ENCODE results near the gene MSX1.
"Not testable (repeated sequence)": the region's sequence is repeated elsewhere in the genome, so short reads cannot be mapped to it uniquely, and the experiment has no call there.

The MSX1 gene

DNA sequence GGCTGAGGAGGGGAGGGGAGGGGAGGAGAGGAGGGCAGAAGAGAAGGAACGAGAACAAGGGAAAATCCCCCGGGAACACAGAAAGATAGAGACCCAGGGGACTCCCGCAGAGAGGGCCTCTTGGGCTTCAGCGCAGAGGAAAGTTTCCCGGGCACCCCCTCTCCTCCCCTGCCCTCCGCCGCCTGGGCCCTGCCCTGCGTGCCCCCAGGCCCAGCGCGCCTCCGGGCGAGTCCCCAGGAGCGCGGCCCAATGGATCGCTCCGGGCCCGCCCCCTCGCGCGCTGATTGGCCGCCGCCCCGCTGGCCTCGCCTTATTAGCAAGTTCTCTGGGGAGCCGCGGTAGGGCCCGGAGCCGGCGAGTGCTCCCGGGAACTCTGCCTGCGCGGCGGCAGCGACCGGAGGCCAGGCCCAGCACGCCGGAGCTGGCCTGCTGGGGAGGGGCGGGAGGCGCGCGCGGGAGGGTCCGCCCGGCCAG is at the start of gene MSX1:
TSS of gene MSX1 (plus strand) at position 341 of the 474 bp plus-strand sequence. CDS start 235 bp downstream, outside the sequence.
- TF ChIP-seq ZNF274 (IDR thresholded peaks at IDR 0.05; ENCODE audit: low read depth, low read length) = no peak
- H3K4me3 ChIP-seq (ENCODE audit: low read length) = peak within 1 kb of the TSS; percentile 56; the same call in 1 of the 2 replicates

DNA sequence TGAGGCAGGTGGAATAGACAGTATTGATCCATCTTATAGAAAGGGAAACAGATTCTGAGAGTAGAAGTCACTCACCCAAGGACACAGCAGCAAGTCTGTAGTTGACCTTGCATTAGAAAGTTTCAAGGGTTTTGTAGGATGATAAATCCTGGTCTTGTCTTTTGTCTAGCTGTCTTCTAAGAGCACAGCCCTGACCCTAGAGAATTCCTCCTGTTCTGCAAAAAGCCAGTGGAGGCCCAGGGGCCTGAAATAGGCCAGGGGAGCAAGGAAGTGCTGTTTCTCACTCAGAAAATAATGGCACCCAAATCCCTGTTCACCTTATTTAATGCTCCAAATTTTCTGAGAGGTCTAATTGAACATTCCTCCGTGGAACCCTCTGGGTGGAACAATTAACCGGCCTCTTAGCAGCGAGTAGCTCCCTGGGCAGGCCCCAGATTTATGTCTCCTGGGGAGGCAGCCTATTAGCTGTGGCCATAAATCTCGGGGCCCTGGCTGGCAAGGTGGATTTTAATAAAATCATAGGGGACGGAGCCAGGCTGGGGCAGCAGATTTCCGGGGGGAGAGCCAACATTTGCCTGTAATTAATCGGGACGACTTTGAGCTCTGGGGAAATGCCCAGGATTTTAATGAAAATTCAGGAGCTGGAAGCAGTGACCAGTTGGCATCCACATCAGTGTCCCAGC is 49.2 kb upstream of the MSX1 start:
- no peak overlapping the region for H3K4me3 ChIP-seq (ENCODE audit: low read length)
- TF ChIP-seq ZNF274 (IDR thresholded peaks at IDR 0.05; ENCODE audit: low read depth, low read length) = no peak

DNA sequence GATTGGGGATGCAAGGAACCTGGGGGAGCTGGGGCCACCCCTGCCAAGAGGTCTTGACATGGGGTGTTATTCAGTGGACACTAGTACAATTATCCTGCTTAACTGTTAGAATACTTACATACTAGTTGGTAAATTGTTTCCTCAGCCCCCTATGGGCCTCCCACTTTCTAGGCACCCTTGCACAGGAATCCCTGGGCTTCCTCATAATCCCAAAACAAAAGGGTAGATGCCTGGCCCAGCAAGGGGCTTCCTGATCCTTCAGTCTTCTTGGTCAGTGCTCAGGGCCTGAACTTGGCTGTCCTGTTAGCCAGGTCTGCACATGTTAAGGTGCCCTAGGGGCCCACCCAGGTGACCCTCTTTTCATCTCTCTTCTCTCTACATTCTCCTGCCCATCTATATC is 48.7 kb upstream of the MSX1 start:
- TF ChIP-seq ZNF274 (IDR thresholded peaks at IDR 0.05; ENCODE audit: low read depth, low read length) = no peak
- H3K4me3 ChIP-seq (ENCODE audit: low read length) = no peak overlapping the region

DNA sequence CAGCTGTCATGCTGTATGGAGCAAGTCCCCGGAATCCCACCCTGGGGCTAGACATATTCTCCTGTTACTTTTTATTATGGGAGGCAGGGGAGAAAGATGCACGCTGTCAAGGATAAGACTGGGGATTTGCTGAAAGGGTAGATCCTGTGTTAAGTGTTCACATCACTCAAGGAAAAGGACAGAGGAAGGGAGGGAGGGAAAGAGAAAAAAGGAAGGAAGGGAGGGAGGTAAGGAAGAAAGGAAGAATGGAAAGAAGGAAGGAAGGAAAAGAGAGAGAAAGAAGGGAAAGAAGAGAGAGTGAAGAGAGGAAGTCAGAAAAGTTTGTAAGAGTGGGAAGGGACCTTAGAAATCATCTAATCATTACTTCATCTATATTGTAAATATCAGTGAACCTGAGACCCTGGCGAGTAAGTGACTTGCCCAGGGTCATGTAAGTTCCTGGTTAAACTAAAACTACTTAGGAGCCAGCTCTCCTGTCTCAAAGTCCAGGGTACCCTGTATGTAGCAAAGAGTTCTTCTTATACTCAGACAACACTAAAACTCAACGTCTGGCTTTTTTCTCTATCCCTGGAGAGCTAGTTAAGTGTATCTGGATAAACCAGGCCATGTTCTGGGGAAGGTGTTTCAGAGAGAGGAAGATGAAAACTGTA is 47.2 kb upstream of the MSX1 start:
- no peak for TF ChIP-seq ZNF274 (IDR thresholded peaks at IDR 0.05; ENCODE audit: low read depth, low read length)
- no peak overlapping the region for H3K4me3 ChIP-seq (ENCODE audit: low read length)

DNA sequence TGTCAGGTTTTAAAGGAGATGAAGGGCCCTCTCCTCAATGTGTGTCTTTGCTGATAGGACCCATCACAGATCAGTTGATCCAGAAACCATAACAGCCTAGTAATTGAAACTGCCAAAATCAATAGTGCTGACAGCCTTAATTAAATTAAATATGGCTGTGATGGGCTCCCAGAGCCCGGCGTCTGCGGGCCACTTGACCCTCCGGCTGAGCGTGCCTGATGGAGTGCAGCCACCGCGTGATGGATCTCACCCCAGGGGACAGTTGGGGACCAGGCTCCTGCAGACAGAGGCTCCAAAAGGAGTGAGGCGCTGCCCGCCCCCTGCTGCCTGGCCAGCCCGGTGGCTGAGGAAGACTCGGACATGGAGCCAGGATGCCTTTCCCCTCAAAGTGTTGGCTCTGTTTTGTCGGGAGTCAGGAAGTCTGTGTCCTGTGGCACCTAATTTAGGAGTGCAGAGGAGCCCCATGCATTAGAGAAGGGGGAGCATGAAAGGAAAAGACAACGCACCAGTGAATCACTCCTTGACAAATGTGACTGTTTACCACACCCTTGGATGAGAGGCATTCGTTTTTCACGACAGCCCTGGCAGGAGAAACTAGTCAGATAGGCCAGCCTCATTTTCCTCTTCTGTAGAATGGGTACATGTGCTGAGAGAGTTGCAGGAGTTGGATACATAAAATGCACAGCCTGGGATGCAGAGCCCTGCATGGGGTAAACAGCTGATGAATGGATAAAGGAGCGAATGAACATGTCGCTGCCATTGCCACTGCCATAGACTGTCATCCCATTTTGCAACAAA is 40.9 kb upstream of the MSX1 start:
- H3K4me3 ChIP-seq (ENCODE audit: low read length) = no peak overlapping the region
- no peak for TF ChIP-seq ZNF274 (IDR thresholded peaks at IDR 0.05; ENCODE audit: low read depth, low read length)

GRCh38 chr4:4819213-4819606 is 40.3 kb upstream of the MSX1 start:
- TF ChIP-seq ZNF274 (IDR thresholded peaks at IDR 0.05; ENCODE audit: low read depth, low read length) = no peak
- no peak overlapping the region for H3K4me3 ChIP-seq (ENCODE audit: low read length)

DNA sequence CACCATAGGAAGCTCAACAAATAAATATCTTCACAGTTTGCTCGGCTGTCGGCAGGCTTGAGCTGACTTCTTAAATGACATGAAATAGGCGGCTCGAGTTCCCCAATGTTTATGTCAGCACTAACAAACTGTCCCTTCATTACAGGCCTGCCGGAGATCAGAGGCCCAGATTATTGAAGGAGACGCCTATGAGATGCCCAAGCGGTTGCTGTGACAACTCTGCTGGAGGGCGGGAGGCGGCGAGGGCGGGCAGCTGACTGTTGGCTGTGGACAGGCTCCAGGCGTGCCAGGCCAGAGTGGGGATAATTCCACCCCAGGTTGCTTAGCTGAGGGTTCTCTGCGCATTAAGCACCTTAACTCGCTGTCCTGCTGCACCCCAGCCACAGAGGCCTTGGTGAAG is 39.2 kb upstream of the MSX1 start:
- H3K4me3 ChIP-seq (ENCODE audit: low read length) = no peak overlapping the region
- TF ChIP-seq ZNF274 (IDR thresholded peaks at IDR 0.05; ENCODE audit: low read depth, low read length) = no peak

DNA sequence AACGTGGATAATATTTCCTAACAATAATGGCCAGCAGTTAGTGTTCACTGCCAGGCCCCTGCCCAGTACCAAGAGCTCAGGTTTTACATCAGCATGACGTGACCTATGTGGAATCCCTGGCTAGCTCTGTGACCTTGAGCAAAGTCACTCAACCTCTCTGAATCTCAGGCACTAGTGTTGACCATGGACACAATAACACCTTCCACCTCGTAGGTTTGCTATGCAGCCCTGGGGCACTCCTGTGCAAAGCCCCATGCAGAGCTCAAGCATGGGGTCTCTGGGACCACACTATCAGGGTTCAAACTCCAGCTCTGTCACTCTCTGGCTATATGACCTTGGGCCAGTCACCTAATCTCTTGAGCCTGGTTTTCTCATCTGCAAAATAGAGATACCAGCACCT is 38.7 kb upstream of the MSX1 start:
- no peak for TF ChIP-seq ZNF274 (IDR thresholded peaks at IDR 0.05; ENCODE audit: low read depth, low read length)
- no peak overlapping the region for H3K4me3 ChIP-seq (ENCODE audit: low read length)

GRCh38 chr4:4821577-4821976 is 37.9 kb upstream of the MSX1 start:
- no peak for TF ChIP-seq ZNF274 (IDR thresholded peaks at IDR 0.05; ENCODE audit: low read depth, low read length)
- H3K4me3 ChIP-seq (ENCODE audit: low read length) = no peak overlapping the region

DNA sequence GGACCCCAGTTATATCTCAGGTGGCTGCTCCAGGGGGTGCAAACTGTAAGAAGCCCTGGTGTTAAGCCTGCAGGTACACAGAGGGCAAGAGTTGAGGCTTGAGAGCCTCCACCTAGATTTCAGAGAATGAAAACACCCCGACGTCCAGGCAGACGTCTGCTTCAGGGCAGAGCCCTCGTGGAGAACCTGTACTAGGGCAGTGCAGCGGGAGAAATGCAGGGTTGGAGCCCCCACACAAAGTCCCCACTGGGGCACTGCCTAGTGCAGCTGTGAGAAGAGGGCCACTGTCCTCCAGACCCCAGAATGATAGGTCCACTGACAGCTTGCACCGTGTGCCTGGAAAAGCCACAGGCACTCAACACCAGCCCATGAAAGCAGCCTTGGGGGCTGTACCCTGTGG is 37.2 kb upstream of the MSX1 start:
- H3K4me3 ChIP-seq (ENCODE audit: low read length) = not testable (repeated sequence)

DNA sequence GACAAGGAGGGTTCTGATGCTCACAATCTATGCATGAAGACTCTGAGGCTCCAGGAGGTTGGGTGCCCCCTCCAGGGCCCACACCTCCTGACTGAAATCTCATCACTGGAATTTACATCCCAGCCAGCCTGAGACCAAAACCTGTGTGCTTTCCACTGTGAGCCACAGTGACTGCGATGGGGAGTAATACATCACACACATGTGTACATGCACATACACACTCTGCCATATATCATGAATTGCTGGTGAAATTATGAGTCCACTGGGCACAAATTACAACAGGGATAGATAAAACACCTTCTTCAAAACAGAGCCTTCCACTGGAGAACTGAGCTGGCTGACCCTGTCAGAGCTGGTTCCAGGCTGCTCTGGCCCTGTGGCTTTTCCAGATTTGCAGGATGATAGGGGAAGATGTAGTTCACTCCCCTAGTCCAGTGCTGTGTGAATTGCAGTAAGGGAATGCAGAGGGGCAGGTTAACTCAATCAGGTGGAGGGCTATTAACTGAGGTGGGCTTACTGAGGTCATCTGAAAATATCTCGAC is 35.8 kb upstream of the MSX1 start:
- no peak for TF ChIP-seq ZNF274 (IDR thresholded peaks at IDR 0.05; ENCODE audit: low read depth, low read length)
- H3K4me3 ChIP-seq (ENCODE audit: low read length) = no peak overlapping the region

GRCh38 chr4:4824232-4824631 is 35.2 kb upstream of the MSX1 start:
- no peak overlapping the region for H3K4me3 ChIP-seq (ENCODE audit: low read length)
- TF ChIP-seq ZNF274 (IDR thresholded peaks at IDR 0.05; ENCODE audit: low read depth, low read length) = no peak

GRCh38 chr4:4825431-4825830 is 34.0 kb upstream of the MSX1 start:
- no peak overlapping the region for H3K4me3 ChIP-seq (ENCODE audit: low read length)
- no peak for TF ChIP-seq ZNF274 (IDR thresholded peaks at IDR 0.05; ENCODE audit: low read depth, low read length)

DNA sequence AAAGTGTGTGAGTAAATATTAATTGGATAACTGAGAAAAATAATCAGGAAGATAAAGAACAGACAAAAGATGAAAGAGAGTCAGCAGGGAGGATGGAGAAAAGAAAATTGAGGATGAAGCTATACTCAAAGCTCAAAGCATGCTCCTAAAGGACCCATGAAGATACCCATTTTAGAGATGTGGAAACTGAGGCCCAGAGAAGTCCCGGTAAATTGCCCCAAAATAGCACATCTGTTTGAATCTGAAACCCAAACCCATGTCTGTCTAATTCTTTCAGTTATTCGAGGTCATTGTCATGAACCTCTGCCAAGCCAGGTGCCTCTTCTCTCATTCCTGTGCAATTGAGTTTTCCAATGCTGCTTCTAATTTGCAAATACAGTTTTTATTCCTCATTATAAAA is 29.6 kb upstream of the MSX1 start:
- no peak for TF ChIP-seq ZNF274 (IDR thresholded peaks at IDR 0.05; ENCODE audit: low read depth, low read length)
- no peak overlapping the region for H3K4me3 ChIP-seq (ENCODE audit: low read length)

DNA sequence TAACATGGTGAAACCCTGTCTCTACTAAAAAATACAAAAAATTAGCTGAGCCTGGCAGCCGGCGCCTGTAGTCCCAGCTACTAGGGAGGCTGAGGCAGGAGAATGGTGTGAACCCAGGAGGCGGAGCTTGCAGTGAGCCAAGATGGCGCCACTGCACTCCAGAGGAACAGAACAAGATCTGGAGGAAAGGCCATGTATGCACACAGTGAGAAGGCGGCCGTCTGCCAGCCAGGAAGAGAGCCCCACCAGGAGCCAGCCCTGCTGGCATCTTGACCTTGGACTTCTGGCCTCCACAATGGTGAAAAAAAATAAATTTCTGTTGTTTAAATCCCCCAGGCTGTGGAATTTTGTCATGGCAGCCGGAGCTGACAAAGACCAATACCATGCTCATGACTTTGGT is 28.2 kb upstream of the MSX1 start:
- no peak overlapping the region for H3K4me3 ChIP-seq (ENCODE audit: low read length)
- TF ChIP-seq ZNF274 (IDR thresholded peaks at IDR 0.05; ENCODE audit: low read depth, low read length) = no peak

Measured in GM08714 (cell line).